NCI-H1694 treated with DMSO at 0.1 percent for 48 hours (cell line): ENCODE data around the gene MARVELD2.
"Not testable (repeated sequence)": the region's sequence is repeated elsewhere in the genome, so short reads cannot be mapped to it uniquely, and the experiment has no call there.

Experiments
- DNase-seq: peaks from one replicate; lab custom pipeline; 2025; lab: John Stamatoyannopoulos, UW

The MARVELD2 gene, protein sequence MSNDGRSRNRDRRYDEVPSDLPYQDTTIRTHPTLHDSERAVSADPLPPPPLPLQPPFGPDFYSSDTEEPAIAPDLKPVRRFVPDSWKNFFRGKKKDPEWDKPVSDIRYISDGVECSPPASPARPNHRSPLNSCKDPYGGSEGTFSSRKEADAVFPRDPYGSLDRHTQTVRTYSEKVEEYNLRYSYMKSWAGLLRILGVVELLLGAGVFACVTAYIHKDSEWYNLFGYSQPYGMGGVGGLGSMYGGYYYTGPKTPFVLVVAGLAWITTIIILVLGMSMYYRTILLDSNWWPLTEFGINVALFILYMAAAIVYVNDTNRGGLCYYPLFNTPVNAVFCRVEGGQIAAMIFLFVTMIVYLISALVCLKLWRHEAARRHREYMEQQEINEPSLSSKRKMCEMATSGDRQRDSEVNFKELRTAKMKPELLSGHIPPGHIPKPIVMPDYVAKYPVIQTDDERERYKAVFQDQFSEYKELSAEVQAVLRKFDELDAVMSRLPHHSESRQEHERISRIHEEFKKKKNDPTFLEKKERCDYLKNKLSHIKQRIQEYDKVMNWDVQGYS

DNA sequence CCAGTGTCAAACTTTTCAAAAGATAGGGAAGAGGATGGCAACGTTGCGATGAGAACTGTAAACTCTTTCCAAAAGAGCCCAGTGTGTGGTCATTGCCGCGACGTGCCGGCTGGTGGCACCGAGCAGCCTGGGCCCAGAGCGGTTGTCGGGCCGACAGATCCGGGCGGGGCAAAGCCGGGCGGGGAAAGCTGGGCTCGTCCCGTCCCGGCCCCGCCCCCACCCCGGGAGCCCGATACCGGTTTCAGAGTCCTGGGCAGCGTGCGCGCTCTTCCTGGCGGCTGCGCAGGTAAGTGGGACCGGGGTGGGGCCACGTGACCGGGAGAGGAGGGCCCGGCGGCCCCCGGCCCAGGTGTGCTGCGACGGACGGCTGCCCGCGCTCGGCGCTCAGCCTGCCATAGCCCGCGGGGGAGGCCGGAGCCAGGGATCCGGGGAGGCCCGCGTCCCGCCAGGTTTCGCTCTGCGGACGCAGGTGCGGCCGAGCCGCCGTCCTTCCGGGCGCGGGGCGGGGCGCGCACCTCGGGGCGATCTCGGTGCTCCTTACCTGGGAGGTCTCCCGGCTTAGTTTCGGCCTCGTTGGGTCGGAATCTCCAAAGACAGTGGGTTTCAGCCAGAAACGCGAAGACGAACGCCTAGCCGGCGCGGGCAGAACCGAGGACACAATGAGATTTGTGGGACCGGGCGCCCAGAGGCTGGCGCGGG lies at the start of gene MARVELD2:
Gene MARVELD2, plus strand, starts transcription at position 232 of the 699 bp plus-strand sequence. CDS start 4,270 bp downstream, outside the sequence.
- DNase-seq, result no peak

DNA sequence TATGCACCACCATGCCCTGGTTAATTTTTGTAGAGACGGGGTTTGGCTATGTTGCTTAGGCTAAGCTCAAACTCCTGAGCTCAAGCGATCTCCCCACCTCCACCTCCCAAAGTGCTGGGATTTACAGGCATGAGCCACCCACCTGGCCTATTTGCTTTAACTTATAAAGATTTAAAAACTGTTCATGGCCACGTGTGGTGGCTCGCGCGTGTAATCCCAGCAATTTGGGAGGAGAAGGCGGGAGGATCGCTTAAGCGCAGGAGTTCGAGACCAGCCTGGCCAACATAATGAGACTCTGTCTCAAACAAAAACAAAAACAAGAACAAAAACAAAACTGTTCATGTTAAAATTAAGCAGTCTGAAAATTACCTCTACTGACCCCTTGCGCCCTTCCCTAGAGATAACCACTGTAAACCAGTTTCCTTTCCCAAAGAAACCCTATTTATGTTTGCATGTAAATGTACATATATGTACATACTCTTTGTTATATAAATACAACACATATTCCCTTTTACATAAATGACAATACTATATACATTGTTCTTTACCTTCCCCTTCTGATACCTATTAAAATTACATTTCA lies 47.1 kb upstream of the MARVELD2 start:
- no peak for DNase-seq

DNA sequence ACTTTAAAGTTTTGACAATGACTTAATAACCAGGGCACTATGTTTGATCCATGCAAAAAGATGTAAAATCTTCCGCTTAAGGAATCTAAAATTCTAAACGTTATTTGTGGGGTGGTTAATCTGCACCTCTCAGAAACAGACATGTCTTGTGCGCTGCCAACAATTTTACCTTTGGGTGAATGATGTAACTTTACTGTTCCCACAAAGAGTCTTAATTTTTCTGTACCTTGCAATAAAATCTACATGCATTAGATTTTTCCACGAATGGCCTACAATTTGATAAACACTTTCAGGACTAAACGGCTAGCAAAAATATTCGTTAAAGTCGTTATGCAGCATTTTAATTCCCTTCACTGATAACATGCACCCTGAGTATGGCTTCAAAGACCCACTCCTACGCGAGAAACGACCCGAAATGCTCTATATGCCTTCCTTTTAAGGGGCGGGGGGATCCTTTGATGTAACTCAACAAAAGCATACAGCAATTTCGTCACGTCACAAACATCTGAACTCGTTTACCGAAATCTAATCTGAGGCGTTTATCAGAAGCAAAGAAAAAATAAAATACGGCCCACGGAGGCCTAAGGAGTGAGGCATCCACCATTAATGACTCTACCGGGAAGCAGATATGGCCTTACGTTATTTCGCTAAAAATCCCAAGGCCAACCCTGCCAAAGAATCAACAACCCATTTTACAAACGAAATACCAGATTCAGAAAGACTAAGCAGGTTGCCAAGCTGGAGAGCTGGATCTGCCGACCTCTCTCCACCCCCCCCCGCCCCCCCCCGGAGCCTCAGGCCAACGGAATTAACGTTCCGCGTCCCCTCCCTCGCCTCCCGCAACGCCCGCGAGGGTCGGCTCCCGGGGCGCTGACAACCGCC lies 46.2 kb upstream of the MARVELD2 start:
- DNase-seq, result peak; percentile 27

DNA sequence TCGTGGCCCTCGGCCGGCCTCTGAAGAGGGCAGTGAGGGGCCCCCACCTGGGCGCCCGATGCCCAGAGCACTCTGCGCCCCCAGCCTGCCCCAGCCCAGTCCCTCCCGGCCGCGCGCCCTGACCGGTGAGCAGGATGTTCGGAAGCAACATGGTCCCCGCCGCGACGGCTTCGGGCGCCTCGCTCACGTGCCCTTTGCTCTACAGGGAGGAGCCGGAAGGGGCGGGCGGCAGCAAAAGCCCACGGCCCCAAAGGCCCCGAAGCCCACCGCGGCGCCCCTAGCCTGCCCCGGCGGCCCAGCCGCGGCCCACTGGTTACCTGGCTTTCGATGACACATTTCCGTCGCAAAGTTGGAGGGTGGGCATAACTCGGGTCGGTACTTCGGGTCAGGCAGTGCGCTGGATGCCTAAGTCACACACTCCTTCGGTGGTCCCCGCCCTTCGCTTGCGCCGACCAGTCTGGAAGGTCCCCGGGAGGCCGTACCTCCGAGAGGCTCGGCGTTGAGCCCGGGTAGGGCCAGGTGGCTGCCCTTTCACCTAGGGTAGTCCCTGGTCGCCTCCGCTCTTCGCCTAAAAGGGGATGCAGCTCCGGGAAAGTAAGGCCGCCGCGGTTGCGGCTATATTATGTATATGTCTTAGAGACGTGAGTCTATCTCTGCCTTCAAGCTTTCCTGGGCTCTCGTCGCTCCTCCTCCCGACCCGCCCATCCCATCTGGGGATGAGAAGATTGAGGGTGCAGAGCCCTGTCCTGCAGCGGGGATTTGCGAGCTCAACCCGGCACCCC lies 45.4 kb upstream of the MARVELD2 start, which contains the start of the genes AK6, RAD17 and TAF9:
Gene AK6, minus strand, starts transcription at position 181 of the 782 bp plus-strand sequence. Its CDS starts 30 bp downstream, at position 151.
Gene RAD17, plus strand, starts transcription at position 479 of the 782 bp plus-strand sequence. CDS start 2,391 bp downstream, outside the sequence.
Gene TAF9, minus strand, starts transcription at position 181 of the 782 bp plus-strand sequence. CDS start 3,783 bp downstream, outside the sequence.
- DNase-seq, result peak; percentile 93

DNA sequence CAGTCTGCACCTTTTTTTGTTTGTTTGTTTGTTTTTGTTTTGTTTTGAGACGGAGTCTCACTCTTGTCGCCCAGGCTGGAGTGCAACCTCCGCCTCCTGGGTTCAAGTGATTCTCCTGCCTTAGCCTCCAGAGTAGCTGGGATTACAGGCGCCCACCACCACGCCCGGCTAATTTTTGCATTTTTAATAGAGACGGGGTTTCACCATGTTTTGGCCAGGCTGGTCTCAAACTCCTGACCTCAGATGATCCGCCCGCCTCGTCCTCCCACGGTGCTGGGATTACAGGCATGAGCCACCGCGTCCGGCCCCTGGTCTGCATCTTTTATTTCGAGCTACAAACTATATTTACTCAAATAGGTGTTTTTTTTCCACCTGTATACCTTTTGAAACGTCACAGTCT lies 44.6 kb upstream of the MARVELD2 start:
- not testable (repeated sequence) for DNase-seq

DNA sequence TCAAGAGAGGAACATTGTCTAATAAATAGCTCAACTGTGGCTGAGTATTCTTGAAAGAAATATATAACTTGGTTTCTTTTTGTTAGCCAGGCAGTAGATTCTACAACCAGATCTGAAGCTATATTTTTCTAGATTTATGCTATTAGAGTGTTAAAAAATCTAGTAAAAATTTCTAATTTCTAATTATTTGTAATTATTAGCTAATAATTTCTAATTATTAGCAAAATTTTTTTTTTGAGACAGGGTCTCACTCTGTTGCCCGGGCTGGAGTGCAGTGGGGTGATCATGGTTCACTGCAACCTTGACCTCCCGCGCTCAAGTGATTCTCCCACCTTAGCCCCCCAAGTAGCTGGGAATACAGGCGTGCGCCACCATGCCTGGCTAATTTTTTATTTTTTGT lies 42.5 kb upstream of the MARVELD2 start:
- no peak for DNase-seq

DNA sequence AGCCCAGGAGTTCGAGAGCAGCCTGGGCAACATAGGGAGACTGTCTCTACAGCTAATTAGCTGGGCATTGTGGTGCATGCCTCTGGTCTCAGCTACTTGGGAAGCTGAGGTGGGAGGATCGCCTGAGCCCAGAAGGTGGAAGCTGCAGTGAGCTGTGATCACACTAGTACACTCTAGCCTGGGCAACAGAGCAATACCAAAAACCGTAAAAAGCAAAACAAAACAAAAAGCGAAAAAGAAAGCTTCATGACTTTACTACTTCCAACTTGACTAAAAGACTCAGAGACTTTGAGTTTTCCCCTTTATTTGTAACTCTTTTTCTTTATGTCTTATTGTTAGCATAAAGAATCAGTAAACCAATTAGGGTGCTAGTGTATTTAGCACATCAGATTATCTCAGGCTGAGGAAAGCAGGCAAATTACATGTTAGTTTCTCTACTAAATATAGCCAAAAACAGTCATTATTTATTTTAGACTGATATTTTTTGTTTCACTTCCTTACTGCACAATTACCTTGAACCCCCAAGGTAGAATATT lies 39.9 kb upstream of the MARVELD2 start:
- no peak for DNase-seq

DNA sequence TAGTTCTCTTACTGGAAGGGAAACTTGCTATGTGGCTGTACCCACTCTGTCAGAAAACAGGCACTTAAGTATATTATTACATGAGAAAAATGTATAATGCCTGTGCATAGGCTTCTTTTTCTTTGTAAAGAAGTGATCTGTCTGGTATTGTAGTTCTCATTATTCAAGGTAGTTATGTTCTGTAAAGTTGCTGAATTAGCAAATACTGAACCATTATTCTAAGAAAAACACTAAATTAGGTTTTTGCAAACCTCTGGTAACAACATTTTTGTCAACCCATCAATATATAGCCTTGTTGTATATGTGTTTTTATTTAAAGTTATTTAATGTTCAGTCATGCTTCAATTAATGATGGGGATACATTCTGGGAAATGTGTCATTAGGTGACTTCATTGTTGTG lies 36.5 kb upstream of the MARVELD2 start:
- no peak for DNase-seq

DNA sequence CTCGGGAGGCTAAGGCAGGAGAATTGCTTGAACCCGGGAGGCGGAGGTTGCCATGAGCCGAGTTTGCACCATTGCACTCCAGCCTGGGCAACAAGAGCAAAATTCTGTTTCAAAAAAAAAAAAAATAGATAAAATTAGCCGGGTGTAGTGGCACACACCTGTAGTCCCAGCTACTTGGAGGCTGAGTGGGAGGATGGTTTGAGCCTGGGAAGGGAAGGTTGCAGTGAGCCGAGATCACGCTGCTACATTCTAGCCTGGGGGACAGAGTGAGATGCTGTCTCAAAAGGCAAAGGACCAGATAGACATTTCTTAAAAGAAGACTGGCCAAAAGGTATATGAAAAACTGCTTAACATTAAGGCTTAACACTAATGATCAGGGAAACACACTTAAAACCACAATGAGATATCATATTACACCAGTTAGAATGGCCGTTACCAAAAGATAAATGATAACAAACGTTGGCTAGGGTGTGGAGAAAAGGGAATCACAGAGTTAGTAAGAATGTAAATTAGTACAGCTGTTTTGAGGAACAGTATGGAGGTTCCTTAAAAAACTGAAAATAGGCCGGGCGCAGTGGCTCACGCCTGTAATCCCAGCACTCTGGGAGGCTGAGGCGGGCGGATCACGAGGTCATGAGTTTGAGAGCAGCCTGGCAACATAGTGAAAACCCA lies 10.1 kb upstream of the MARVELD2 start:
- DNase-seq, result no peak

DNA sequence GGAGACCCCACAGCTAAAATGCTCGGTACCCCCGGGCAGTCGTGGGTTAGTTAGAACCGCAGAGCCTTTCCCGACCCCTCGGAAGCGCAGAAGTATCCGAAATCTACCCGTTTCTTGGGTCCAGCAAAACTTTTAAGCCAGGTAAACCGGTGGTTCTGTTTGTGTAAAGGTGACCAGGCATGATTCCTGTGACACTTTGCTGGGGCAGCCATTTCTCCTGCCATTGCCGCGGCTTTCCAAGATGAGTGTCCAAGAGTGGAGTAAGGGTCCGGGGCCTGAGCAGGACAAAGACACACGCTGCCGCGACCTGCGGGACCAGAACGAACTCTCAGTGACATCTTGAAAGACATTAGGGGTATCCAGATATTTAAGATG lies 655 bp downstream of the MARVELD2 start:
- DNase-seq, result no peak

DNA sequence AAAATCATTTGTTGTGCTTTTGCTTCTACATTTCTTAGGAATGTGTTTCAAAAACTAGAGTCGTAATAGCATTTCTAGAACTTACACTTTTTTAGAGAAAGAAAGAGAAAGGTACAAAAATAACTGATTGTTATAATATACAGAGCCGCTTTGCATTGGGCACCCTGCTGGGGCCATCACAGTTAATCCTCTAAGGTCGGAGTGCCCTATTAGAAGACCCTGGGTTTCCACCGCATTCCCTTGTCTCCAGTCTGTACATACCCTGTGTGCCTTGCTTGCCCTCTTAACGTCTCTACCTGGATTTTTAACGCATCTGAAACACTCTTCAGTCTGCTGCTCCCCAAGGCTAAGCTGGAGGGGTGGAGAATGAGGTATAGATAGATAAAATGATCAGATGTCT lies 1.3 kb downstream of the MARVELD2 start:
- DNase-seq, result no peak

DNA sequence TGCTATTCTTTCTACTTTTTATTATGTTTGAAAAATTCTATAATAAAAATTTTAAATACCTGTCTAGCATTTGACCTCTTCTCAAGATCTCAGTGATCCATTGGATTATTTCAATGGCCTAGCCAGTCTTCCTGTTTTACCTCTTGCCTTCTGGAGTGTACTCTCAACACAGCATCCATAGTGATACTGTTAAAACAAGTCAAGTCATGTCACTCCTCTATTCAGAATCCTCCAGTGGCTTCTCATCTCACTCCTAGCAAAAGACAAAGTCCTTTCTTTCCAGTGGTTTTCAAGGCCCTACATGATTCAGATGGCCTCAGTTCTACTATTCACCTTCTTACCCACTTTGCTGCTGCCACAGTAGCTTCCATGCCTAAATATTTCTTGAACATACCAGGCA lies 1.8 kb downstream of the MARVELD2 start:
- no peak for DNase-seq

DNA sequence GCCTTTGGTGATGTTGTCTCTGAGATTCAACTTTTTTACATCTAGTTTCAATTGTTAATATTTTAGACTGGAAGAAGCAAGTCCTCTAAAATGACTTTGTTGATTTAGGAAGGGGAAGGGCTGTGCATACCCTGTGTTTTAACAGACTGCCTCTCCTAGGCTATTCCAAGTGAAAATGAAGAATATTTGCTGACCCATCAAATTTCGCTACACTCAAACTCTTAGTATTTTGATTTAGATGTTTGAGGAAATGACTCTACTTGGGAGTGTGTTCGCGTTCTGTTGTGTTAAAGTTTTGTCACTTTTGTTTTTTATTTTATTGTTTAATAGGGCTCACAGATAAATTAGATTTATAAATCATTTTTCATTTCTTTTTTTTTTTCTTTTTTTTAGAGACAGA lies 3.6 kb downstream of the MARVELD2 start:
- no peak for DNase-seq

DNA sequence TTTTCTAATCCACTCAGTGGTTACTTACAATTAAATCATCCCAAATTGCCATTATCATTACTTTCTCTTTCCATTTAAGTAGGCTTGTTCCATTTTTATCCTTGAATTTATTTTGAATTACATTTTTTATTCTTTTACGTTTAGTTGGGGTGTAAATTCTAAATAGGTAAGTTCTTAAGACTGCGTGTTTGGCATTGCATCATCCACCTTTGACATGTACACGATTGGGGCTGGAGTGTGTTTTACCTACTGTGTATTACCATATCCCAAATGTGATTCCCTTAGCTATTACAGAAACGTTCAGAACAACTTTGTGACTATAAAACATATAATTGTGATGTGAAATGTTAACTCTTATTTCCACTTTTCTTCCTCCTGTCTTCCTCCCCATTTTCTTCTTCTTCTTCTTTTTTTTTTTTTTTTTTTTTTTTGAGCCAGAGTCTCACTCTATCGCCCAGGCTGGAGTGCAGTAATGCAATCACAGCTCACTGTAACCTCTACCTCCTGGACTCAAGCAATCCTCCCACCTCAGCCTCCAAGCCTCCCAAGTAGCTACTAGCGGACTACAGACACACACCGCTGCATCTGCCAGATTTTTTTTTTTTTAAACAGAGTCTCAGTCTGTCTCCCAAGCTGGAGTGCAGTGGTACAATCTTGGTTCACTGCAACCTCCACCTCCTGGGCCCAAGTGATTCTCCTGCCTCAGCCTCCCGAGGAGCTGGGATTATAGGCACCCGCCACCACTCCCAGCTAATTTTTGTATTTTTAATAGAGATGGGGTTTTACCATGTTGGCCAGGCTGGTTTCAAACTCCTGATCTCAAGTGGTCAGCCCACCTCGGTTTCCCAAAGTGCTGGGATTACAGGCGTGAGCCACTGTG lies 16.7 kb downstream of the MARVELD2 start:
- no peak for DNase-seq

DNA sequence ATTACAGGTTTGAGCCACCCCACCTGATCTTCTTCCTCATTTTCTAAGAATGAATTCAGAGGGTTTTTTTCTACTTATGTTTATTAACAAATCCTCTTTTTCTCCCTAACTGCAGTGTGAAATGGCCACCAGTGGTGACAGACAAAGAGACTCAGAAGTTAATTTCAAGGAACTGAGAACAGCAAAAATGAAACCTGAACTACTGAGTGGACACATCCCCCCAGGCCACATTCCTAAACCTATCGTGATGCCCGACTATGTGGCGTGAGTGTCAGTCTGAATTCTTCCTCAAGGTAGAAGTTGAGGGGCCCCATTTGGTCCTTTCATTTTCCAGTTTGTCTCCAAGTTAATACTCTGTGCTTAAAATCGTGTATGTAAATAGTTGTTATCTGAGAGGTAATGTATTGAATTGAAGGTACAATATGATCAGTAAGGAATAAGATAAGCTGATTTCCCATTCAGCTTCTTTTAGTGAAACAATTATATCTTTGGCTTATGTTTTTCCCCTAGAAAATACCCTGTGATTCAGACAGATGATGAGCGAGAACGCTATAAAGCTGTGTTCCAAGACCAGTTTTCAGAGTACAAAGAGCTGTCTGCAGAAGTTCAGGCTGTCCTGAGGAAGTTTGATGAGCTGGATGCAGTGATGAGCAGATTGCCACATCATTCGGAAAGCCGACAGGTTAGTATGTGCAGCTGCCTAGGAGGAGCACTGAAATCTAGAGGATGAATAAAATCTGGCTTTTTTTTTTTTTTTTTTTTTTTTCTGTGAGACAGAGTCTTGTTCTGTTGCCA lies 17.7 kb downstream of the MARVELD2 start:
- no peak for DNase-seq

DNA sequence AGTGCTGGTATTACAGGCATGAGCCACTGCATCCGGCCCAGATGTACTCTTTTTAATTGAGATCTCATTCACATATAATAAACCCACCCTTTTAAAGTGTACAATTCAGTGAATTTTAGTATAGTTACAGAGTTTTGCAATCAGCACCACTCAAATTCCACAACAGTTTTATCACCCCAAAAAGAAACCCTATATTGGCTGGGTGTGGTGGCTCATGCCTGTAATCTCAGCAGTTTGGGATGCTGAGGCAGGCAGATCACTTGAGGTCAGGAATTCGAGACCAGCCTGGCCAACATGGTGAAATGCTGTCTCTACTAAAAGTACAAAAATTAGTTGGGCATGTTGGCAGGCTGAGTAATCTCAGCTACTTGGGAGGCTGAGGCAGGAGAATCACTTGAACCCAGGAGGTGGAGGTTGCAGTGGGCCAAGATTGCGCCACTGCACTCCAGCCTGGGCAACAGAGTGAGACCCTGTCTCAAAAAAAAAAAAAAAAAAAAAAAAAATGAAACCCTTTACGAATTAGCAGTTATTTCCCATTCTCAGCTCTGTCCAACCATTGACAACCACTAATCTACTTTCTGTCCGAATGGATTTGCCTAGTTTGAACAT lies 20.5 kb downstream of the MARVELD2 start:
- not testable (repeated sequence) for DNase-seq

DNA sequence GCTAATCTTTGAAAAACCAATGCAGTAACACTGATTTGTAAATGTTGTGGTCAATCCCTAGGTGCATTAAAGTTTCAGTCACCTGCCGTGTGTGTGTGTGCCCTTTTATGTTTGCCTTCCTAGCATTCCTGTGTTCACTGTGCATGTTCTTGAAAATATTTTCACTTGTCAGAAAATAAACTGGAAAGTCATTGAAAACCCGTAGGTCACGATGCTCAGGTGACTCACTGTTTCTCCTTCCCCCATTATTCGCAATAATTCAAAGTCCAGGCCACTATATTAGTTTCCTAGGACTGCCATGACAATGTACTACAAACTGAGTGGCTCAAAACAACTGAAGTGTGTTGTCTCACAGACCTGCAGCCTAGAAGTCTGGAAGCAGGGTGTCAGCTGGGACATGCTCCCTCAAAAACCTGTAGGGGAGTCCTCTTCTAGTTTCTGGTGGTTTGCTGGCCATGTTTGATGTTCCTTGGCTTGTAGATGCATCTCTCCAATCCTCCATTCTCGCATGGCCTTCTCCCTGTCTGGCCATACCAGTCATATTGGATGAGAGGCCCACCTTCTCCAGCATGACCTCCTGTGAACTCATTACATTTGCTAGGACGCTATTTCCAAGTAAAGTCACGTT lies 29.3 kb downstream of the MARVELD2 start:
- DNase-seq, result no peak
